ENCODE data around the gene LRRC36. TPM values are rescaled to one million over a fixed set of nuclear protein-coding genes. Genes with fewer than 3 reads are reported as not detected.

LRRC36 gene
- total RNA-seq, 1 donor from 2014 or later: 2.1 TPM

DNA sequence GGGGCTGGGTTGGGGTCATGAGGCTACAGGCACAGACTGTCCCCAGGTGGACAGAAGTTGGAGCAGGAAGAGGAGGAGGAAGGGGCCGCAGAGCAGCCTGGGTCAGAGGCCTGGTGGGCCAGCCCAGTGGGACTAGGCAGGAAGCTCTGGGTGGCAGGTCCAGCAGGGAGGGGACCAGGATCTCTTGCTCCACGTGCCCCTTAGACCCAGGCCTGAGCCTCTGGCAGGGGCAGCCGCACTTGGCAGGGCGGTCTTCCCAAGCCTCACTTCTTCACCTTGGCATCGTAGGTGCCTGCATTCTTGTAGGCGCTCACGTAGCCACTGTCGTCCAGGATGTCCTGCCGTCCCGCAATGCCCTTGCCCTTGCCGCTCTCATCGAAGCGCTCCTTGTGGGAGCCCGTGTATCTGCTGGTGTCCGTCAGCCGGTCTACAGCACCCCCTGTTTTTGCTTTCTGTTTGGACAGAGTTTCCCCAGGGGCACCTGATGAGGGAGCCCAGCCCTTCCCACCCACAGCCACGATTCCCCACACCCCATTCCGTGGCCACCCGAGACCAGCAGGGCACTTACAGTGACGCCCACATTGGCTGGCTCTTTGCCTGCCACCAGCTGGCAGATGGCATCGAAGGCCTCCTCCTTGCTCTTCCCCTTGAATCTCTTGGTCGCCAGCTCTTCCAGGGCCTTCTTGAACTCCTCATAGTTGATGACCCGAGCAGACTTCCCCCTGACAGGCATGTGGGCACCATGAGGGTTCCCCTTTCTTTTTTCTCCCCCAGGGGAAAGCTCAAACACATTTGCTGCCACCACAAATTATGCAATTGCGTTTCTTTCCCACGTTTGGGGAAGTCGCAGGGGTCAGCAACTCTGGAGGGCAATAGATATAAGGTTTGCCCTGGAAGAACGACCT lies 63.5 kb downstream of the LRRC36 start:
- no peak for DNase-seq (ENCODE audit: low spot score)

DNA sequence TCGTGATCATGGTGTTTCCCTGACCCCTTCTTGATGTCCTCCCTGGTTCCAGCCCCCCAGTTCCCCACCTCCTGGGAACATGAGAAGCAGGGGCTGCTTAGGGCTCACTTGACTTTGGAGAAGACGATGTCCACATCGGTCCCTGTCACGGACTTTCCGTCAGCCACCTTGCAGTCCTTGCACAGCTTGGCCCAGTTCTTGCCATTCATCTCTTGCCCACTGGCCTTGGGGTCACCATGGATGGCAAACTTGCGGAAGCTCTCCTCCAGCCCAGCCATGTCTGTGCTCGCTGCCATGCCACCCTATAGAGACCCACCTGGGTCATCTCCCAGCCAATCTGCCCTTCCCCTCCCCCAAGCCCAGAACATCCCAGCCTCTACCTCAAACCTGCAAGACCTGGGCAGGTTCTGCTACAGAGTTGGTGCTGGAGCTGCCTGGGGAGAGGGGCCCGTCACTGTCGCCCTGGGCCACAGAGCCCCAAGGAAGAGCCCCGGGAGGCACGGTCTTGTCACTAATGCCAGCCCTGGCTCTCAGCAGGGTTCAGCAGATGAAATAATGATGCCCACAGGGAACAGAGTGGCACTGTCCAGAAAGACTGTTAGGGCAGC lies 64.3 kb downstream of the LRRC36 start:
- no peak for DNase-seq (ENCODE audit: low spot score)

DNA sequence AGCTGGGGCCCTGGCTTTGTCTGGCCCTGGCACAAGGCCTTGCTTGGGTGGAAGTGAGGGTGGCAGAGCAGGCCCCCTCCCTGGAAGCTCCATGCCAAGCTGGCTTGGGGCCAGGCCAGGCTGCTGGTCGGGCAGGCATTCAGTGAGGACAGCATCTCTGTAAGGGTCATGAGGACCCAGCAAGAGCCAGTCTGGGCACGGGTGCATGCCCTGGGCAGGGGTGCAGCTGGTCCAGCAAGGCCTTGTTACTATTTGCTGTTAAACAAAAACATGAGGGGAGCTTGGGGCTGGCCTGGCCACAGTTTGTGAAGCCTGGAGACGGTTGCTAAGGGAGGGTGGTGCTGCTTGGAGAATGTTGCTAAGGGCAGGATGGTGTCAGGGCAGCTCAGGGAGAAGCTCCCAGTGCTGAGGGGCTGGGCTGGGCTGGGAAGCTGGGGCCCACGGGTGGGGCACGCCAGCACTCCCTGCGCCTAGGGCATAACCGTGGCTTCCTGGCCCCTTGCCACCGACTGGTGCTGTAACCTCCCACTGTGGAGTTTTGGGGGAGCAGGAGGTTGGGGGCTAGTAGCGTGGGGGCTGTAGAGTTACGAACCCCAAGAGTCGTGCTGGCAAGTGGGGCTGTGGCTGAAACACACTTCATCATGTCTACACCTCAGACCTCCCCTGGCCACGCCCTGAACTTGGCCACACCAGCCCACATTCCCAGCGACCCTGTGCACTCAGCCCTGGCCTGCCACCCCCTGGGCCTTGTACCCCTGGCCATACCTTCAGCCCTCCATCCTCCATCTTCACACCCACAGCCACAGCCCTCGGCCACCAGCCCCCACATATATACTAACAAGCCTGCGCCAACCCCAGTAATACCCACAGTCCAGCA lies 65.0 kb downstream of the LRRC36 start:
- no peak for DNase-seq (ENCODE audit: low spot score)

DNA sequence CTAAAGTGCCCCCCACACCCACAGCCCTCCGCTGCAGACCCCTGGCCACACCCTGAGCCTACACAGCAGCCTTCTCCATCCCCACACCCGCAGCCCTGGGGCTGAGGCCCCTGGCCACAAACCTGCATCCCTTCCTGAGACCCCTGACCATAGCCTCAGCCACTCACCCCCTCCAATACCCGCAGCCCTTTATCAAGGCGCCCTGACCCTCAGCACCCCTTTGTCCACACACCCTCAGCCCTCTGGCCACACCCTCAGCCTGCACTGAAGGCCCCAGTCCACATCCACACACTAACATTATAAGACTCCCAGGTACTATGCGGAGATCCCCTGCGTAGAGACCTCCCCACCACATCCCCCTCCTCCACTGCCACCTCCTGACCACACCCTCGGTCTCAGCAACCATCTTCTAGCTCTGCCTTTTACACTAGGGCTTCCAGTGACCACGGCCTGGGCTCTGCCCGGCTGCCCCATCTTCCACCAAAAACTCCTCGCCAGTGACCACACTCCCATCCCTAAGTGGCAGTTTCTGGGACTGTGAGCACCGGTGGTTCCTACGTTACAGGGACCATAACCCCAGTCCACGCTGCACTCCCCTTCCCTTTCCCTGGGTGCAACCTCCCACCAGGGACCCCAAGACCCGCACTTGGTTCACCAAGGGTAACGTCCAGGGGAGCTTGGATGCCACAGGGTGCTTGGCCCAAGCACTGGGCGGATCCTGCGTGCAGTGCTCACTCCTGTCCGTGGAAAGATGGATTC lies 65.9 kb downstream of the LRRC36 start:
- no peak for DNase-seq (ENCODE audit: low spot score)

DNA sequence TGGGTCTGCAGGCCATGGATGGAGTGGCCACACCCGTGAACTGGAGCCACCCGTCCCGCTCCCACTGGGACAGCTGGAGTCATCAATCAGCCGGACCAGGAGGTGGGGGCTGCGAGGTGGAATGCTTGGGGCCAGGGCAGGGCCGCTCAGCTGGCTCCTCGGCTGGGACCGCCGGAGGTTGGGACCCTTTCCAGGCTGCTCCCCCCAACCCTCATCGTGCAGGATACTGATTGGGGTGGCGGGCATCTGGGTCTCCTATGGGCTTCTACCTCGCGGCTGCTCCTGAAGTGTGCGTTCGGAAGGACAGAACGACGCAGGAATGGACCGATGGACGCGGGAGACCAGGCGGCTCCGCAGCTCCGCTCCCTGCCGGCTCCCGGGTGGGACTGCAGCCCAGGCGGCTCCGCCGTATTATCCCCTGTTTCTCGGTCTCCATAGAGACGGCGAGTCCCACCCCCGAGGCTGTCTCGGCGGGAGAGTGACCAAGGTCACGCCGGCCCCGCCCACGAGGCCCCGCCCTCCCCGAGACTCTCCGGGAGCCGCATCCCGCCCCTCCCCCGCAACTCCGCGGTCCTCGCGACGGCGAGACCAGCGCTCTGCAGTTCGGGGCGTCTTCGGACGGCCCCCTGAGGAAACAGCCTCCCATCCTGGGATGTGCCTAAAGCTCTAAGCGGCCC lies 66.6 kb downstream of the LRRC36 start, which contains the start of gene TPPP3:
Gene TPPP3, minus strand, starts transcription at position 388 of the 677 bp plus-strand sequence. CDS start 2,387 bp downstream, outside the sequence.
- peak; percentile 81 for DNase-seq (ENCODE audit: low spot score)

DNA sequence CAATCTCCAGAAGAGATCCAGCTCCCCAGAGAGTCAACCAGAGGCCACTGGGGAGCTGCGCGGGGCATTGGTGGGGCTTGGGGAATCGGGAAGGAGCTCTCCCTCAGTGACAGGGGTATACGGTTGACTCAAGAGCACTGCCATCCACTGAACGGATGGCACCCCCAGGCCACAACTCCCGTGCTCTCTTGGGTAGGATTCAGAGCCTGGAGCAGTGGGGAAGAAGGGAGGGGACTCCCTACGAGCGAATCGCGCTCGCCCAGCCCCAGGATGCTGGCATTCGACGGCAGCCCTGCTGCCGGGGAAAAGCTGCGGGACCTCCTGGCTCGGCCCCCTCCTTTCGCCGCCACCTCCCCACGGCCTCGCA lies 67.2 kb downstream of the LRRC36 start:
- no peak for DNase-seq (ENCODE audit: low spot score)

DNA sequence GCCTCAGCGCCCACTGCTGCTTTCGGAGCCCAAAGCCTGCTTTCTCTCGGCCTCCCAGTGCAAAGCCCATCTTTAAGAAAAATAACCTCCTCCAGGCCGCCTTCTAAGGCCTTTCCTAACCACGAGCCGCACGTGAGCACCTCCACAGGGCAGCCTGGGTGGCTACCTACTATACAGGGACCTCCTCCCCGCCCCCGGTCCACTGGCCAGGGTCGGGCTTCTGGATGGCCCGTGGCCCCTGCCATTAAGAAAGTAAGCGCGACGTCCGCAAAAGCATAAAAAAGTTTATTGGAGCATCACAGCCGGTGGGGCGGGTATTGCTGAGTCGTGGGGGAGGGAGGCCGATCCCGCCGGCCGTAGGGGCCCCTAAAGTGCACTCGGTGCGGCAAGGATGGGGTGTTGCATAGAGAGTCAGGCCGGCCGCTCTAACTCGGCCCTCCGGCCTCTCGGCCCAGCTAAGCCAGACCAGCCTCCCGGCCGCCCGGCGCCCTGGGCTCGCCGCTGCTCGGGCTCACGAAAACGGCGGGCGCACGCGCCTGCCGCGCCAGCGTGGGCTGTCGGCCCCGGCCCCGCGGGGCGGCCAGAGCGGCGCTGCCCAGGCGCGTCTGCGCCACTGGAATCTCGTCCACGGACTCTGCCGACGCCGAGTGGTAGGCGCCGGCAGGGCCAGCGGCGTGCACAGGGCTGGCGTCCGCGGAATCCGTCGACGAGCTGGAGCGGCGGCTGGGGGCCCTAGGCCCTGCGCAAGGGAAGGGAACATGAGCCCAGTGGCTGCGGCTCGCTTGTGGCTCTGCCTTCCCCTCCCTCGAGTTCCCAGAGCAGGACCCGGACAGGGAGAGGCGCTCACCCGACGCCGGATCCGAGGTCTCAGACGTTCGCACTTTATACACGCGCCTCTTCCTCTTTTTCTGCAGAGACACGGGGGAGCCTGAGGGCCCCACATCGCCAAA lies 67.8 kb downstream of the LRRC36 start:
- no peak for DNase-seq (ENCODE audit: low spot score)

DNA sequence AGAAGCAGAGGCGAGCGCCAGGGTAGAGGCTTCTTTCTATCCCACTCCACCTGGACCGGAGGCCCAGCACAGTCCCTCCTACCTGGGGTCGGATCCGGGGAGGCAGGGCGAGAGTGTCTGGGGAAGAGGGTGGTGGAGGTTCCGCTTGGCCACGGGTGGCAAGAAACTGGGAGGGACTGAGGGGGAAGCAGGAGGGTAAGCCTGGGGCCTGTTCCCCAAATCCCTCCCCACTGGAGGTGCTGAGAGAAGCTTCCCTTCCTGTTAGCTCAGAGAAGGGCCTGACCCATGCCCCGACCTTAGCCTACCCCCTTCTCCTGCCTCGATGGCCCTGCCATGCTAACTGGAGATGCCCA lies 68.5 kb downstream of the LRRC36 start:
- DNase-seq (ENCODE audit: low spot score): no peak

DNA sequence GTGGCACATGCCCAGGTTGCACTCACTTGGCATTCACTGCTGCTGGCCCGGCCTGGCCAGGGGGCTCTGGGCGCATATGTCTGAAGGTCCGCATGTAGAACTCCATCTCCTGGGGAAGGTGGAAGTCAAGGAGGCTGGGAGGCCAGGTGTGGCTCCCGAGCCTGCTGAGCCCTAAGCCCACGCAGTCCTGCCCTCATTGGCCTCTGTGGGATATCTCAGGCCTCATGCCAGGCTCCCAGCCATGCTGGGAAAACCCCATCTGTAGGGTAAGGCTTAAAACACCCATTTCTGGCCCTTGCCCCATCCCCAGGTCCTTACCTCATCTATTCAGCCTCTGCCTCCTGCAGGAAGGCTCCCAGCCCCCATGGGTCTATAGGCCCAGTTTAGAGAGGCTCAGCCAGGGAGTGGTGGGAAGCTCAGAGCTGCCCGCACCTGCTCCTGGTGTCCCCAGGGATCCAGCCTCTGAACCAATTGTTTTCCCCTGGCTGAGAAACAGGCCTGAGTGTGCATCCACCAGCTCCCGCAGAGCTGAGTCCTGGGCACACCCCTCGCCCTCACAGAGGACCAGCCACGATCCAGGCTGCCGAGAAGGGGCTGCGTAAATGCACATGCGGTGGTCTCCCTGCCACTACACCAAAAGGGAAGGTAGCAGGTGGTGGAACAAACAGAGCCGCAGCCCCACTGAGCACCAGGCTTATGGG lies 69.0 kb downstream of the LRRC36 start:
- no peak for DNase-seq (ENCODE audit: low spot score)

DNA sequence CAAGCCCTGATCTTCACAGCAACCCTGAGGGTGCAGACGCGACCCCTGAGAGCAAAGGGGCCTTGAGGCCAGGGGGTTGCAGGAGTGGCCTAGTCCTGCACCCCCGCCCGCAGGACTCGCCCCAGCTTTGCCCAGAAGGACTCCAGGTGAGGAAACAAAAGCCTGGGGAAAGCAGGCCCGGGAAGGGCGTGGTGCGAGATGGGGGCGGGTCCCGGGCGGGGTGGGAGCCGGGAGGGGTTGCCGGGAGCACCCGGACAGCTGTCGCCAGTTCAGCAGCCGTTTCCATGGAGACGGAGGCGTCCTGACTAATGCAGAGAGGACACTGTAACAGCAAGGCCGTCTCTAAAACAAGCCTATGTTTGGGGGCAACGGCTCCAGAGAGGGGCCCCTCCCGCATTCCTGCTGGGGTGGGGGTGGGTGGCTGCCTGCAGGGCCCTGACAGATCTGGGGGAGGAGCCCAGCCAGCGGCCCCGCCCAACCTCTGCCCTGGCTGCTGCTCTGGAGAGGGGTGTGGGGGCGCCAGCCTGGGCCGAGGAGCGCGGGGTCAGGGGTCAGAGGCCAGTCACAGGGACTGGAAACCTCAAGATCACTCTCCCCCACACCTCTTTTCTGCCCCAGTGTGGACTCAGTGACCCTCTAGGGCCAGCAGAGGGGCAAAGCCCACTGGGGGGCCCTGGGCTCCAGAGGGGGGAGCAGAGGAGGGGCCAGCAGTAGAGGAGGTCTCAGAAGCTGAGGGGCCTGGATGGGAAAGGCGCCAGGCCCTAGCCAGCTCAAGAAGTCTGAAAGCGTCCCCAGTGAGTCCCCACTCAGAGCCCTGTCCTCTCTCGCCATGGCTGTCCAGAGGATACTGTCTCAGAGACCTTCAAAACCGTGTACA lies 69.8 kb downstream of the LRRC36 start:
- peak; percentile 71 for DNase-seq (ENCODE audit: low spot score)

DNA sequence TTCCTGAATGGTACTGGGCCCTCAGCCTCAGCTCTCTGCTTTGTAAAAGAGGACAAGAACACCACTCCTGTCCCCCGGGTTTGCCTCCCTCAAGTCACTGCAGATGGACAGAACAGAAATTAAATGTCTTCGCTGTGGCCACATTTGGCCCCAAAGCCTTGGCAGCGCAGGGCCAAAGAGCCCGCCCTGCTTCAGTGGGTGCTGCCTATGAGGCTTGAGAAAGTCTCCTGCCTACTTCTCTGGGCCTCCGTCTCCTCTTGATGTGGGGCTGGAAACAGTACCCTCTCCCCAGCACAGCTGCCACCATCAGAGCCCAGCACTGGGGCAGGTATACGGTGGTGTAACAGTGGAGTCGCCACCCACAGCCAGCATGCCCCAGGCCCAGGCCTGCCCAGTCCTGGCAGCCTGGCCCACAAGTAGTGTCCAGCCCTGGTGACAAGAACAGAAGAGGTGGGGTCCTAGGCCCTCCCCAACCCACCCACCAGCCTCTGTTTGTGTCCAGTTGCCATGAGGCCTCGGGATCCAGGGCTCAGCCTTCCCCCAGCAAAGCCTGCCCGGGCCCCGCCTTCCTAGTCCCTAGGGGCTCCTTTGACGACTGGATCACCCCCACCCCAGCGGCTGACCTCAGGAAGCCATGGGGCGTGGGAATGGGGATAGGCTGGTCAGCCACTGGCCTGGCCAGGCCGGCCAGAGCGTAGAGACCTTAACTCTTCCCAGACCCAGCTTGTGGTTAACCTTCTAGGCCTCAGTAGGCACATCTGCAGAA lies 70.6 kb downstream of the LRRC36 start:
- DNase-seq (ENCODE audit: low spot score): no peak

DNA sequence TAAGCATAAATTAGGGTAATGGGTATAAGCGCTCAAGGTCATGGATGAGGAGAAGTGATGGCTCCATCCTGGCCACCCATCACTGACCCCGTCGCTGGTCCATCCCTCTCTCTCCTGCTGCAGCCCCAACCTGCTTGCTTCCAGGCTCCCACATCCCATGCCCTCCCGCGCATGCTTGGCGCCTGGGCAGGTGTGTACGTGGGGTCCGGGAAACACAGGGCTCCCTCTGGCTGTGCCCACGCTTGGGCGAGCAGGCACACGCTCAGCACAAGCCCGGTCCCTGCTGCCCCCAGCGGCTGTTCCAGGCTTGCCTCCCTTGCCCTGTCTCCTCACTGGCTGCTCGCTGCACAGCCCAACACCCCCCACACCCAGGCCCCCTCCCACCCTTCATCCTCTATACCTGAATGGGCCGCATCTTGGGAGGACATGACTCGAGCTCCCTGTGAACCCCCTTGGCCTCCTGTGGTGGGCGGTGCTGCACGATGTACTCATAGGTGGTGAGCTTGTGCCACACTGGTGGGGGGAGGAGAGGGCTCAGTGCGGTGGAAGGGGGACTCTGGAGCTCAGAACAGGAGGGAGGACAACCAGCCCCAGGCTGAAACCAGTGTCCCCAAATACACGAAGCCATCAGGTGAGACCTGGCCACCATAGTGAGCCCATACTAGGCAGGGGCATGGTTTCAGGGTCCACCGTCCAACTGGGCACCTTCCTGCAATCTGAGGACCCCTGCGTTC lies 71.4 kb downstream of the LRRC36 start:
- no peak for DNase-seq (ENCODE audit: low spot score)

DNA sequence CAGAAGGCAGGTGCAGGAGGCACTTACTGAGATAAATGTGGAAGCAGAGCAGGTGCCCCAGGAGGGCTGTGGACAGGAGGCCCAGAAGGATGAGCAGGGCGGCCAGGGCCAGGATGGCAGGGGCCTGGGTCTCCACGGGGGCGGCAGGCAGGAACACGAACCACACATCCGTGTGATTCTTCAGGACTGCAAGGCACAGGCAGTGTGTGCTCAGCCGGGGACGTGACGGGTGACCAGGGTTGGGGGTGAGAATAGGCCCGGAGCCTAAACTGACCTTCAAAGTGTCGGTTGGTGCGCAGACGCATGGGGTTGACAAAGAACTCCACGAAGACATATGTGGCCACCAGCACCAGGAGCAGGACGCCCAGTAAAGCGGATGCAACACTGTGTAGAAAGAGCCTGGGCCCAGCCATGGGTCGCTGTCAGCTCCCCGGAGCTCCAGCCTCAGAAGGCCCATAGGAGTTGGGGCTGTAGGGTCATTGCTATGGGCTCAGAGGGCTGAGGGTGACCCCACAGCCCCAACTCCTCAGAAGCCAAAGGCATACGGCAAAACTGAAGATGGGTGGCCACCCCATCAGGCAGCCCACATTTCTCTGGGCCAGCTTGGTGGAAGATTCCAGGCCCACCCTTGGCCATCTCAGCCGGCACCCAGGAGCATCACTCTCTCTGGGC lies 72.1 kb downstream of the LRRC36 start:
- no peak for DNase-seq (ENCODE audit: low spot score)

DNA sequence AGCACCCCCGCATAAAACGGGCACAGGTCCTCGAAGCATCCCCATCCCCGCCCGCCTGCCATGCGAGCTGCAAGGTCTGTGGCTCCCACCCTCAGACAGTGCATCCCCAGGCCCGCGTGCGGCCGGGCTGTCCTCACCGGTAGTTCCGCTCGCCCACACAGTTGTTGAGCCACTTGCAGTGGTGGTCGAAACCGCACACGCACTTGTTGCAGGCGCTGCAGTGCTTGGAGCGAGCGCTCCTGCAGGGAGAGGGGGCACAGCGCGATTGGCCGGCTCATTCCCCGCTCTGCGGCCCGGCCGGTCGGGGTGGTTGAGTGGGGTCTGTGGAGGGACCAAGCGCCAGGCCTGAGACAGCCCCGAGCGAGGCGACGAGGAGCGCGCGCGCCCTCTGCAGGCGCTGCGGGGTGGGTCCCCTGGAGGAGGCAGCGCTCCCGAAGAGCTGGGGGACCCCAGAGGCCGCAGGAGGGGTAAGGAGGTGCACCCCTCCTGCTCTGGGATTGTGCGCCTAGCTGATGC lies 72.7 kb downstream of the LRRC36 start:
- DNase-seq (ENCODE audit: low spot score): no peak

DNA sequence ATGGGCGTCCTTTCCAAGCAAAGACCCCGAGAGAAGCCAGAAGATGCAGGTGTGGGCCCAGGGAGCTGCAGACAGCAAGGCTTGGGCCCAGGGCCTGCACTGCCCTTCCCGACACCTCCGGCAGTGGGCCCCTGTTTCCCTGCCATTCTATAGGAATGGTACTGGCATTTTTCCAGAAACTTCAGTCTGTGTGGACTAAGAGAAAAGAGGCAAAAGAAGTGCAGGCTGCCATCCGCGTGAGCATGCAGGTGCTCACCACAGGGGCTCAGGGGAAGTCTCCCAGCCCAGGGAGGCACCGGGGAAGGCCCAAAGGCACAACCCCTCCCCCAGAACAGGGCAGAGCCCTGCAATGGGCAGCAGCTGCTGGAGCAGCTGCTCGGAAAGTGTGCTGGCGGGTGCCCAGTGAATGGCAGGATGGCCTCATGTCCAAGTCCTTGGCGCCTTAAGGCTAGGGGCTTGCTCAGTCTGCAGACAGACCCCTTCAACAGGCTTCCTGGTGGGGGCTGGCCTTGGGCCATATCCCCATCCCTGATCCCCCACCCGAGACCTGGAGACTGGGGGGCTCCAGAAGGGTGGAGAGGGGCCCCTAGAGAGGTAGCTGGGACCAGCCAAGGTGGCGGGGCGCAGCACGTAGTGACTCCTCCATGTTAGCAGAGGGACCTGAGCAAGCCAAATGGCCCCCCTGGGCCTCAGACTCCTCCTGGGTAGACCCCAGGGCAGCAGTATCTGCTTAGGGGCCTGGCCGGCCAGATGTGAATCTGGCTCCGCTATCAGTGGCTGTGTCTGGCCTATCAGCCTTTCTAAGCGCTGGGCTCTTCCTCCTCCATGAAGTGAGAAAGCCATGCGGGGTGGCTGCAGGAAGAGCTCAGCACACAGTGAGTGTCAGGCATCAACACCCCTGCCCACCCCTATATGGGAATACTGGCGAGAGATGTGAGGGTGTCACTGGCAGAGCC lies 73.4 kb downstream of the LRRC36 start:
- DNase-seq (ENCODE audit: low spot score): no peak

Data from mucosa of gallbladder (tissue), 1 donor.